Mesendoderm (in vitro differentiated cells): ENCODE measurements around the gene NMS.

Source experiments
- DNase-seq: peaks from one replicate; pipeline ENCODE4 v3.0.0; 2013
- H2AK5ac ChIP-seq: 2 replicates; pipeline ENCODE4 v1.6.1; 2013; ENCODE audit warnings: low read length, inconsistent platforms
- H2BK120ac ChIP-seq: 2 replicates; pipeline ENCODE4 v1.6.1; 2013; ENCODE audit warnings: low read depth, mild to moderate bottlenecking, low read length, moderate library complexity, mixed read lengths
- H2BK15ac ChIP-seq: replicated peaks from 2 replicates; pipeline ENCODE4 v1.6.1; 2013; ENCODE audit warnings: low read depth, mild to moderate bottlenecking, moderate library complexity
- H2BK5ac ChIP-seq: 2 replicates; pipeline ENCODE4 v1.6.1; 2013; ENCODE audit warnings: low read length, inconsistent platforms
- H3K18ac ChIP-seq: 2 replicates; pipeline ENCODE4 v1.6.1; 2013; ENCODE audit warnings: mild to moderate bottlenecking, low read length, mixed read lengths
- H3K23ac ChIP-seq: one replicate; pipeline ENCODE4 v1.6.1; 2013; ENCODE audit warnings: low read length
- H3K27ac ChIP-seq: 2 replicates; pipeline ENCODE4 v1.5.1; 2013; ENCODE audit warnings: low read depth, mild to moderate bottlenecking, inconsistent platforms, low read length, moderate library complexity
- H3K27me3 ChIP-seq: 2 replicates; pipeline ENCODE4 v1.6.1; 2013; ENCODE audit warnings: low read length, control low read depth, mild to moderate bottlenecking, inconsistent platforms; ENCODE audit not compliant: insufficient read depth, poor library complexity
- H3K36me3 ChIP-seq: 2 replicates; pipeline ENCODE4 v1.6.1; 2013; ENCODE audit warnings: low read length, inconsistent platforms; ENCODE audit not compliant: control insufficient read depth, insufficient read depth
- H3K4ac ChIP-seq: one replicate; pipeline ENCODE4 v1.6.1; 2013; ENCODE audit warnings: low read depth, mild to moderate bottlenecking, low read length, moderate library complexity
- H3K4me1 ChIP-seq: 2 replicates; pipeline ENCODE4 v1.6.1; 2013; ENCODE audit warnings: low read depth, low read length, inconsistent platforms; ENCODE audit not compliant: control insufficient read depth
- H3K4me2 ChIP-seq: 2 replicates; pipeline ENCODE4 v1.6.1; 2013; ENCODE audit warnings: low read length
- H3K4me3 ChIP-seq: 2 replicates; pipeline ENCODE4 v1.5.1; 2013; ENCODE audit warnings: mild to moderate bottlenecking, low read length
- H3K56ac ChIP-seq: one replicate; pipeline ENCODE4 v1.6.1; 2013; ENCODE audit warnings: low read length
- H3K79me1 ChIP-seq: 2 replicates; pipeline ENCODE4 v1.6.1; 2013; ENCODE audit warnings: low read length, inconsistent platforms
- H3K79me2 ChIP-seq: 2 replicates; pipeline ENCODE4 v1.6.1; 2013; ENCODE audit warnings: mild to moderate bottlenecking, low read length; ENCODE audit not compliant: control insufficient read depth, insufficient read depth
- H3K9ac ChIP-seq: 2 replicates; pipeline ENCODE4 v1.6.1; 2013; ENCODE audit warnings: low read length, inconsistent platforms
- H4K5ac ChIP-seq: one replicate; pipeline ENCODE4 v1.6.1; 2013; ENCODE audit warnings: low read length
- H4K8ac ChIP-seq: one replicate; pipeline ENCODE4 v1.6.1; 2013; ENCODE audit warnings: low read depth, mild to moderate bottlenecking, control low read depth, low read length, moderate library complexity
- WGBS: extraction: QIAGEN DNeasy Blood & Tissue Kit; methylation state at CpG from one replicate; pipeline ENCODE4 v1.1.7; 2013; ENCODE audit warnings: low lambda C conversion rate, missing lambda C conversion rate; ENCODE audit not compliant: insufficient coverage; ENCODE audit errors: extremely low coverage; 5-methylcytosine and 5-hydroxymethylcytosine counted together

Gene NMS

GRCh38 chr2:100517556-100517955, 47.3 kb downstream of the NMS start:
- Histone ChIP-seq H4K8ac (no peak overlapping the region), H3K18ac (no peak overlapping the region), H3K27me3 (no peaks in the 10 kb centered on the region), H2BK120ac (no peak overlapping the region), H2AK5ac (no peak overlapping the region), H3K4me2 (no peak overlapping the region), H3K4me1 (no peaks in the 10 kb centered on the region), H3K27ac (no peak overlapping the region), H2BK5ac (no peak overlapping the region), H3K4me3 (no peak overlapping the region), H2BK15ac (no peak overlapping the region), H3K79me1 (no peaks in the 10 kb centered on the region), H3K79me2 (no peaks in the 10 kb centered on the region), H3K9ac (no peak overlapping the region), H3K56ac (no peak overlapping the region), H3K23ac (no peak overlapping the region), H3K4ac (no peak overlapping the region), H4K5ac (no peak overlapping the region), H3K36me3 (no peaks in the 10 kb centered on the region)
- whole genome bisulfite sequencing: no CpG with 5 or more reads among the region's 1 CpG
- no peak for DNase-seq

DNA sequence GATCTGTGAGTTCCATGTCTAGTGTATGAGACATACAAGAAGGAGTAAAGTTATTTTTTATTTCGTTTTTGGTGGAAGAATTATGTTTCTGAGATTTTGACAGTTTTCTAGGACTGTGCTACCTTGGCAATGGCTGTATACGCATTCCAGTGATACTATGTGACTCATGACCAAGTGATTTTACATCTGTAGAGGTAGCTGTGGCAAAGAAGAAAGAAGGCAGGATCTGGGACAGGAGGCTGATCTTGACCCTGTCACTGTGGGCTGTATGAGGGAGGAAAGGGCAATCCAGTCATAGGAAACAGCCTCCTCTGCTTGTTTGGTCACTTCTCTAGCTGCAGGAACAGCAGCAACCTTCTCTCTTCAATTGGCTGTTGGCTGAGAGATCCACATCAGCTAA, 48.5 kb downstream of the NMS start:
- DNase-seq: no peak
- Histone ChIP-seq H3K79me1 (no peaks in the 10 kb centered on the region), H3K4me3 (no peak overlapping the region), H3K9ac (no peak overlapping the region), H3K56ac (no peak overlapping the region), H3K18ac (no peak overlapping the region), H3K4ac (no peak overlapping the region), H3K36me3 (no peaks in the 10 kb centered on the region), H4K5ac (no peak overlapping the region), H2BK5ac (no peak overlapping the region), H3K79me2 (no peaks in the 10 kb centered on the region), H4K8ac (no peak overlapping the region), H2BK120ac (no peak overlapping the region), H2AK5ac (no peak overlapping the region), H3K27me3 (no peaks in the 10 kb centered on the region), H2BK15ac (no peak overlapping the region), H3K4me2 (no peak overlapping the region), H3K4me1 (no peaks in the 10 kb centered on the region), H3K27ac (no peak overlapping the region), H3K23ac (no peak overlapping the region)
- 100% methylated on average over 1 of the region's 2 CpGs for WGBS

DNA sequence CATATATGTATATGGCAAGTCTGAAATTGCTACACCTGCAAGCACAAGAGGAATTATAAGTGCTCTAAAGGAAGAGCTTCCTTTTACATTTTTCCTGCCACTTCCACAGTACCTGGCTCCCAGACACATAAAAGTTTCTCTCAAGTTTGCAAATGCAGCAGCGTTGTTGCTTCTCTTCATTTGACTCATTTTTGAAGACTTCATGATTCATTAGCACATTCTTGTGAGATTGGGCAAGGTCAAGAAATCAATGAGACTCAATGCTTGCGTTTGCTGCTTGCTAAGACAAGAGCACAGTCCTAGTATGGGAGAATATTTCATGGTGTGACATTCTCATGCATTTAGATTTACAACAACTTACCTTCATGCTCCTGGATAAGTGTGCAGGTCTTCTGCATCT, 49.9 kb downstream of the NMS start:
- Histone ChIP-seq H4K8ac (no peak overlapping the region), H2BK120ac (no peak overlapping the region), H3K4me2 (no peak overlapping the region), H4K5ac (no peak overlapping the region), H3K23ac (no peak overlapping the region), H2BK5ac (no peak overlapping the region), H3K4me1 (no peaks in the 10 kb centered on the region), H3K27ac (no peak overlapping the region), H3K79me2 (no peaks in the 10 kb centered on the region), H3K36me3 (no peaks in the 10 kb centered on the region), H3K18ac (no peak overlapping the region), H2AK5ac (no peak overlapping the region), H3K79me1 (no peaks in the 10 kb centered on the region), H3K9ac (no peak overlapping the region), H3K4ac (no peak overlapping the region), H3K56ac (no peak overlapping the region), H3K27me3 (no peaks in the 10 kb centered on the region), H3K4me3 (no peak overlapping the region), H2BK15ac (no peak overlapping the region)
- WGBS: no CpG with 5 or more reads among the region's 2 CpGs
- no peak for DNase-seq

DNA sequence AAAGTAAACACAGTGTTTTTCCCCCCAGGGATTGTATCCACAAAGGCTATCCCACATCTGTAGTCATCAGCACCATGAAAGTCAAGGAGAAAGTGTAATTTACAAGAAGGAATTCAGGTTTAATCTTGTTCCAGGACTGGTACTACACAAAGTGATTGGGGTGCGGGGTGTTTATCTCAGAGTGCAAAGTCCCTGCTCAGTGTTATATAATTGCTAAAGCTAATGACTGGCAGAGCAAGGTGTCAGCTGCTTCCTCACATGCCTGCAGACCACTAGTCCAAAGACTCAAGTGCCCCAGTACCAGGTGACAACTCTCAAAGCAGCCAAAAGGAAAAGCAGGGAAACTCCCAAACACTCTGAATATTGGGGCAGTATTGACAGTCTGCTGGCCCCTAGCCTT, 52.1 kb downstream of the NMS start:
- Histone ChIP-seq H2BK120ac (no peak overlapping the region), H3K4me1 (no peaks in the 10 kb centered on the region), H3K79me1 (no peaks in the 10 kb centered on the region), H3K27ac (no peak overlapping the region), H4K5ac (no peak overlapping the region), H3K23ac (no peak overlapping the region), H2BK15ac (no peak overlapping the region), H3K56ac (no peak overlapping the region), H3K36me3 (no peaks in the 10 kb centered on the region), H3K4me3 (no peak overlapping the region), H3K27me3 (no peaks in the 10 kb centered on the region), H2AK5ac (no peak overlapping the region), H2BK5ac (no peak overlapping the region), H3K18ac (no peak overlapping the region), H3K4me2 (no peak overlapping the region), H3K4ac (no peak overlapping the region), H3K9ac (no peak overlapping the region), H3K79me2 (no peaks in the 10 kb centered on the region), H4K8ac (no peak overlapping the region)
- DNase-seq: no peak
- no CpG with 5 or more reads among the region's 1 CpG for WGBS

DNA sequence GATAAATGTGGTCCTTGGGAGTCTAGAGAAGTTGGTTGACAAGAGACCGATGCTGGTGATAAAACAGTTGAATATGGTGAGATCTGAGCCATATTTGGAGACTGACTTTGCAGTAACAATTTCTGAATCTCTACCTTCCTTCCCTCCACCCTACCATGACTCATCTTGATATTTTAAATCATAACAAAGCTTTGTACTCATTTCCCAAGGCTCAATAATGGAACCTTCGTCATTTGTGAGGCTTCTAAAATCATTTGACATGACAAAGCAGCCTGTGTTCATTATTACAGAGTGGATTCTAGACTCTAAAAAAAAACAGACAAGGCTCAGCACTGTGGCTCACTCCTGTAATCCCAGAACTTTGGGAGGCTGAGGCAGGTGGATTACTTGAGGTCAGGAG, 54.0 kb downstream of the NMS start:
- no peak overlapping the region for H4K8ac ChIP-seq
- no peak overlapping the region for H4K5ac ChIP-seq
- H3K27ac ChIP-seq: no peak overlapping the region
- no peak overlapping the region for H2BK120ac ChIP-seq
- no peaks in the 10 kb centered on the region for H3K27me3 ChIP-seq
- H3K4me2 ChIP-seq: no peak overlapping the region
- no peak overlapping the region for H3K56ac ChIP-seq
- H3K4me3 ChIP-seq: no peak overlapping the region
- H3K4ac ChIP-seq: no peak overlapping the region
- H3K79me2 ChIP-seq: no peaks in the 10 kb centered on the region
- H2BK15ac ChIP-seq: no peak overlapping the region
- H3K9ac ChIP-seq: no peak overlapping the region
- H3K23ac ChIP-seq: no peak overlapping the region
- H2AK5ac ChIP-seq: no peak overlapping the region
- H3K18ac ChIP-seq: no peak overlapping the region
- H3K79me1 ChIP-seq: no peaks in the 10 kb centered on the region
- no peak overlapping the region for H2BK5ac ChIP-seq
- H3K4me1 ChIP-seq: no peaks in the 10 kb centered on the region
- H3K36me3 ChIP-seq: no peaks in the 10 kb centered on the region
- WGBS: no CpG with 5 or more reads among the region's 2 CpGs
- no peak for DNase-seq

- no peaks in the 10 kb centered on the region for H3K27me3 ChIP-seq
- H3K9ac ChIP-seq: no peak overlapping the region
- no peak overlapping the region for H3K4me3 ChIP-seq
- H3K4ac ChIP-seq: no peak overlapping the region
- no CpG with 5 or more reads among the region's 1 CpG for WGBS
- no peak overlapping the region for H2AK5ac ChIP-seq
- H3K79me2 ChIP-seq: no peaks in the 10 kb centered on the region
- H3K79me1 ChIP-seq: no peaks in the 10 kb centered on the region
- H3K56ac ChIP-seq: no peak overlapping the region
- H4K8ac ChIP-seq: no peak overlapping the region
- no peak overlapping the region for H4K5ac ChIP-seq
- no peak for DNase-seq
- H3K4me1 ChIP-seq: no peaks in the 10 kb centered on the region
- no peak overlapping the region for H3K18ac ChIP-seq
- H3K27ac ChIP-seq: no peak overlapping the region
- no peak overlapping the region for H2BK15ac ChIP-seq
- H3K23ac ChIP-seq: no peak overlapping the region
- H2BK120ac ChIP-seq: no peak overlapping the region
- H3K4me2 ChIP-seq: no peak overlapping the region
- H2BK5ac ChIP-seq: no peak overlapping the region
- no peaks in the 10 kb centered on the region for H3K36me3 ChIP-seq
These were observed 56.6 kb downstream of the NMS start for GRCh38 chr2:100526868-100527267.
